HEK293T (cell line): ENCODE measurements around the gene EXTL2.

Source experiments
- CTCF ChIA-PET: fragments of 350-600 bp; formaldehyde crosslinking; extraction: SDS; loops from one replicate; lab custom pipeline; 2021; ENCODE audit warnings: antibody characterized with exemption, inconsistent platforms; lab: Yijun Ruan, JAX
- POLR2A ChIA-PET: fragments of 350-600 bp; formaldehyde crosslinking; extraction: SDS; loops from one replicate; lab custom pipeline; 2020; ENCODE audit warnings: antibody characterized with exemption, inconsistent platforms; lab: Yijun Ruan, JAX
- DNase-seq: peaks from one replicate; pipeline ENCODE4 v3.0.0; 2012; ENCODE audit warnings: mixed read lengths; ENCODE audit errors: extremely low spot score
- ARNT ChIP-seq: fragments of 450-650 bp; IDR thresholded peaks from 2 replicates; pipeline ENCODE4 v1.6.1; 2017; ENCODE audit warnings: mild to moderate bottlenecking
- BHLHE40 ChIP-seq: fragments of 450-650 bp; IDR thresholded peaks from 2 replicates; pipeline ENCODE4 v1.6.1; 2016; ENCODE audit warnings: mild to moderate bottlenecking, moderate library complexity, borderline replicate concordance
- CTBP1 ChIP-seq: fragments of 450-650 bp; IDR thresholded peaks from 2 replicates; pipeline ENCODE4 v1.6.1; 2016; ENCODE audit warnings: borderline replicate concordance
- ELF4 ChIP-seq: fragments of 450-650 bp; IDR thresholded peaks from 2 replicates; pipeline ENCODE4 v1.6.1; 2017; ENCODE audit warnings: antibody characterized with exemption
- FOXA1 ChIP-seq: fragments of 450-650 bp; IDR thresholded peaks from 2 replicates; pipeline ENCODE4 v1.6.1; 2016; ENCODE audit warnings: mild to moderate bottlenecking
- FOXK2 ChIP-seq: fragments of 450-650 bp; IDR thresholded peaks from 2 replicates; pipeline ENCODE4 v1.6.1; 2016; ENCODE audit warnings: mild to moderate bottlenecking
- FOXM1 ChIP-seq: fragments of 450-650 bp; IDR thresholded peaks from 2 replicates; pipeline ENCODE4 v1.6.1; 2017; ENCODE audit warnings: mild to moderate bottlenecking, borderline replicate concordance
- HDGF ChIP-seq: fragments of 450-650 bp; IDR thresholded peaks from 2 replicates; pipeline ENCODE4 v1.6.1; 2017; ENCODE audit warnings: antibody characterized with exemption, borderline replicate concordance
- L3MBTL2 ChIP-seq: fragments of 450-650 bp; conservative IDR thresholded peaks from 2 replicates; pipeline ENCODE4 v1.6.1; 2016; ENCODE audit warnings: mild to moderate bottlenecking
- LEF1 ChIP-seq: fragments of 450-650 bp; IDR thresholded peaks from 2 replicates; pipeline ENCODE4 v1.6.1; 2017; ENCODE audit warnings: mild to moderate bottlenecking, borderline replicate concordance
- NFRKB ChIP-seq: fragments of 450-650 bp; IDR thresholded peaks from 2 replicates; pipeline ENCODE4 v1.6.1; 2016; ENCODE audit warnings: mild to moderate bottlenecking, moderate library complexity
- PKNOX1 ChIP-seq: fragments of 450-650 bp; IDR thresholded peaks from 2 replicates; pipeline ENCODE4 v1.6.1; 2016
- SP1 ChIP-seq: fragments of 450-650 bp; IDR thresholded peaks from 2 replicates; pipeline ENCODE4 v1.6.1; 2017
- SUZ12 ChIP-seq: fragments of 450-650 bp; IDR thresholded peaks from 2 replicates; pipeline ENCODE4 v1.6.1; 2016; ENCODE audit warnings: mild to moderate bottlenecking
- TARDBP ChIP-seq: fragments of 450-650 bp; IDR thresholded peaks from 2 replicates; pipeline ENCODE4 v1.6.1; 2016
- ZNF384 ChIP-seq: fragments of 450-650 bp; IDR thresholded peaks from 2 replicates; pipeline ENCODE4 v1.6.1; 2016

Gene EXTL2

GRCh38 chr1:100894603-100895539 lies at the start of gene EXTL2:
TSS of gene EXTL2 (minus strand) at chr1:100894842. CDS start at chr1:100888757, 6,085 bp downstream.
- ChIA-PET POLR2A (interaction anchor here (0.7 to 2.2 kb wide), 20 partner anchors 10 to 629 kb away, joined by 3 to 39 read pairs (median 3); partner anchors contain the start of genes DPH5 and RTCA), CTCF (interaction anchor here (0.6 kb wide), 1 partner anchor 324 kb away, joined by 3 read pairs; no protein-coding TSS in a partner anchor)
- DNase-seq = peak; percentile 87
- TF ChIP-seq FOXA1 = no peak
- no peak for TF ChIP-seq SP1
- no peak for TF ChIP-seq BHLHE40
- TF ChIP-seq FOXM1 = no peak
- TF ChIP-seq FOXK2 = no peak
- TF ChIP-seq SUZ12 = no peak
- peak; percentile 89 for TF ChIP-seq ARNT
- peak; percentile 54 for TF ChIP-seq L3MBTL2
- peak; percentile 46 for TF ChIP-seq ELF4
- peak; percentile 42; the same call in 1 of the 2 replicates for TF ChIP-seq CTBP1
- TF ChIP-seq TARDBP = no peak
- TF ChIP-seq PKNOX1 = peak; percentile 83
- TF ChIP-seq LEF1 = no peak; the same call in 1 of the 2 replicates
- no peak for TF ChIP-seq HDGF
- peak; percentile 84 for TF ChIP-seq ZNF384
- no peak for TF ChIP-seq NFRKB

- ChIA-PET POLR2A (no interaction called here), CTCF (no interaction called here)
- no peak for DNase-seq
- TF ChIP-seq ELF4 (no peak), TARDBP (no peak), ZNF384 (no peak), PKNOX1 (no peak), FOXK2 (no peak), FOXM1 (no peak), SP1 (no peak), HDGF (no peak), SUZ12 (no peak), FOXA1 (no peak), ARNT (no peak), CTBP1 (no peak), NFRKB (no peak), LEF1 (no peak), BHLHE40 (no peak), L3MBTL2 (no peak)
Observed at GRCh38 chr1:100943533-100943932, 48.9 kb upstream of the EXTL2 start.

GRCh38 chr1:100942304-100943046 lies 47.8 kb upstream of the EXTL2 start:
- DNase-seq = no peak
- POLR2A ChIA-PET = no interaction called here
- CTCF ChIA-PET = interaction anchor here (1.3 kb wide), 1 partner anchor 346 kb away, joined by 4 read pairs; no protein-coding TSS in a partner anchor
- TF ChIP-seq LEF1 (no peak), PKNOX1 (no peak)

- no peak for TF ChIP-seq ZNF384
- TF ChIP-seq FOXM1 = no peak
- TF ChIP-seq PKNOX1 = no peak
- no peak for TF ChIP-seq L3MBTL2
- TF ChIP-seq NFRKB = no peak
- TF ChIP-seq CTBP1 = no peak
- TF ChIP-seq FOXK2 = no peak
- no peak for TF ChIP-seq BHLHE40
- no peak for TF ChIP-seq SP1
- no peak for TF ChIP-seq HDGF
- no peak for TF ChIP-seq TARDBP
- TF ChIP-seq ARNT = no peak
- no peak for TF ChIP-seq ELF4
- TF ChIP-seq SUZ12 = no peak
- TF ChIP-seq LEF1 = no peak
- TF ChIP-seq FOXA1 = no peak
- CTCF ChIA-PET = interaction anchor here (1.3 kb wide), 1 partner anchor 347 kb away, joined by 4 read pairs; no protein-coding TSS in a partner anchor
- POLR2A ChIA-PET = no interaction called here
- no peak for DNase-seq
Observed at GRCh38 chr1:100941580-100942216, 47.1 kb upstream of the EXTL2 start.
